Stomach (tissue), 4 donors: ENCODE results near the gene ATP11C.

Experiments used
- CTCF ChIP-seq, 7 experiments: fragments of 450-650 bp in 4 of 7; fragments of 200-600 bp in 3 of 7; sonication (generic) in 3 of 7; IDR thresholded peaks; one replicate each; pipeline ENCODE4 v1.5.1; 2016 to 2019; ENCODE audit warnings: antibody characterized with exemption in 7 of 7, control low read depth in 2 of 7, mild to moderate bottlenecking in 1 of 7
- EP300 ChIP-seq: sonication (generic); formaldehyde crosslinking; IDR thresholded peaks from one replicate; pipeline ENCODE4 v1.6.1; 2017; ENCODE audit warnings: antibody characterized with exemption
- POLR2A ChIP-seq, 4 donors: fragments of 450-650 bp; IDR thresholded peaks; one replicate each; pipeline ENCODE4 v1.6.1; 2016; ENCODE audit warnings: antibody characterized with exemption in 4 of 4, control low read depth in 2 of 4, mild to moderate bottlenecking in 1 of 4, moderate library complexity in 1 of 4
- POLR2AphosphoS5 ChIP-seq, 3 donors: sonication (generic); formaldehyde crosslinking; IDR thresholded peaks; one replicate each; pipeline ENCODE4 v1.6.1; 2016; ENCODE audit warnings: antibody characterized with exemption in 3 of 3

- no peak for TF ChIP-seq CTCF (IDR thresholded peaks at IDR 0.05)
- TF ChIP-seq POLR2AphosphoS5 (IDR thresholded peaks at IDR 0.05), result no peak
- no peak for TF ChIP-seq EP300
- no peak for TF ChIP-seq POLR2A (IDR thresholded peaks at IDR 0.05)
Measured at GRCh38 chrX:139974471-139974870, 41.6 kb upstream of the ATP11C start.
